ENCODE data around the gene CCDC92.

Gene CCDC92

GRCh38 chr12:123931686-123932321 is 40.8 kb downstream of the CCDC92 start:
- TF ChIP-seq REST (IDR thresholded peaks at IDR 0.05; ENCODE audit: low read depth) (no peak), TAF1 (IDR thresholded peaks at IDR 0.05; ENCODE audit: low read depth) (no peak)

GRCh38 chr12:123929946-123930583 is 42.6 kb downstream of the CCDC92 start:
- no peak for TF ChIP-seq CEBPB (IDR thresholded peaks at IDR 0.05)

GRCh38 chr12:123928897-123929296 is 43.7 kb downstream of the CCDC92 start:
- TF ChIP-seq USF1 (IDR thresholded peaks at IDR 0.05) = no peak
- no peak for TF ChIP-seq REST (IDR thresholded peaks at IDR 0.05; ENCODE audit: low read depth)
- TF ChIP-seq TCF12 (IDR thresholded peaks at IDR 0.05; ENCODE audit: low read depth) = no peak
- no peak for TF ChIP-seq ZBTB7A (IDR thresholded peaks at IDR 0.05; ENCODE audit: low read depth)
- no peak for TF ChIP-seq FOXM1 (IDR thresholded peaks at IDR 0.05; ENCODE audit: borderline replicate concordance, low read depth)
- no peak for TF ChIP-seq CEBPB (IDR thresholded peaks at IDR 0.05)
- TF ChIP-seq TAF1 (IDR thresholded peaks at IDR 0.05; ENCODE audit: low read depth) = no peak
- no peak for TF ChIP-seq NFIC (IDR thresholded peaks at IDR 0.05)
- no peak for TF ChIP-seq TEAD4 (IDR thresholded peaks at IDR 0.05)
- TF ChIP-seq EGR1 (IDR thresholded peaks at IDR 0.05) = no peak
- no peak for TF ChIP-seq RAD21 (IDR thresholded peaks at IDR 0.05; ENCODE audit: low read depth)
- no peak for TF ChIP-seq YY1 (IDR thresholded peaks at IDR 0.05; ENCODE audit: low read depth)
- no peak for TF ChIP-seq CREB1 (IDR thresholded peaks at IDR 0.05; ENCODE audit: low read depth)

- TF ChIP-seq RAD21 (IDR thresholded peaks at IDR 0.05; ENCODE audit: low read depth) = no peak
- TF ChIP-seq YY1 (IDR thresholded peaks at IDR 0.05; ENCODE audit: low read depth) = no peak
- TF ChIP-seq ZBTB7A (IDR thresholded peaks at IDR 0.05; ENCODE audit: low read depth) = no peak
- TF ChIP-seq REST (IDR thresholded peaks at IDR 0.05; ENCODE audit: low read depth) = no peak
- no peak for TF ChIP-seq MAX (IDR thresholded peaks at IDR 0.05)
- no peak for TF ChIP-seq TCF12 (IDR thresholded peaks at IDR 0.05; ENCODE audit: low read depth)
- TF ChIP-seq EP300 (IDR thresholded peaks at IDR 0.05; ENCODE audit: borderline replicate concordance) = no peak
- no peak for TF ChIP-seq EGR1 (IDR thresholded peaks at IDR 0.05)
- no peak for TF ChIP-seq FOXM1 (IDR thresholded peaks at IDR 0.05; ENCODE audit: borderline replicate concordance, low read depth)
- no peak for TF ChIP-seq CREB1 (IDR thresholded peaks at IDR 0.05; ENCODE audit: low read depth)
- TF ChIP-seq USF1 (IDR thresholded peaks at IDR 0.05) = no peak
- TF ChIP-seq TEAD4 (IDR thresholded peaks at IDR 0.05) = no peak
- TF ChIP-seq TAF1 (IDR thresholded peaks at IDR 0.05; ENCODE audit: low read depth) = no peak
These were observed 44.3 kb downstream of the CCDC92 start for GRCh38 chr12:123928274-123928865.

GRCh38 chr12:123924539-123924938 is 48.1 kb downstream of the CCDC92 start:
- no peak for TF ChIP-seq TAF1 (IDR thresholded peaks at IDR 0.05; ENCODE audit: low read depth)
- TF ChIP-seq FOXM1 (IDR thresholded peaks at IDR 0.05; ENCODE audit: borderline replicate concordance, low read depth) = no peak
- TF ChIP-seq NFIC (IDR thresholded peaks at IDR 0.05) = no peak
- no peak for TF ChIP-seq TCF12 (IDR thresholded peaks at IDR 0.05; ENCODE audit: low read depth)
- no peak for TF ChIP-seq USF1 (IDR thresholded peaks at IDR 0.05)
- TF ChIP-seq MAX (IDR thresholded peaks at IDR 0.05) = no peak
- no peak for TF ChIP-seq CEBPB (IDR thresholded peaks at IDR 0.05)
- TF ChIP-seq EP300 (IDR thresholded peaks at IDR 0.05; ENCODE audit: borderline replicate concordance) = no peak
- no peak for TF ChIP-seq REST (IDR thresholded peaks at IDR 0.05; ENCODE audit: low read depth)
- no peak for TF ChIP-seq CREB1 (IDR thresholded peaks at IDR 0.05; ENCODE audit: low read depth)
- TF ChIP-seq YY1 (IDR thresholded peaks at IDR 0.05; ENCODE audit: low read depth) = no peak
- no peak for TF ChIP-seq EGR1 (IDR thresholded peaks at IDR 0.05)
